ENCODE measurements around the gene FAM219B. TPM values are rescaled to one million over a fixed set of nuclear protein-coding genes. Genes with fewer than 3 reads are reported as not detected.
A peak's percentile ranks its signal among the peaks of the same experiment; 100 is the strongest.
"Not testable (repeated sequence)": the region's sequence is repeated elsewhere in the genome, so short reads cannot be mapped to it uniquely, and the experiment has no call there.

The FAM219B gene
- total RNA-seq, 1 donor from 2014 or later: 72.6 TPM

DNA sequence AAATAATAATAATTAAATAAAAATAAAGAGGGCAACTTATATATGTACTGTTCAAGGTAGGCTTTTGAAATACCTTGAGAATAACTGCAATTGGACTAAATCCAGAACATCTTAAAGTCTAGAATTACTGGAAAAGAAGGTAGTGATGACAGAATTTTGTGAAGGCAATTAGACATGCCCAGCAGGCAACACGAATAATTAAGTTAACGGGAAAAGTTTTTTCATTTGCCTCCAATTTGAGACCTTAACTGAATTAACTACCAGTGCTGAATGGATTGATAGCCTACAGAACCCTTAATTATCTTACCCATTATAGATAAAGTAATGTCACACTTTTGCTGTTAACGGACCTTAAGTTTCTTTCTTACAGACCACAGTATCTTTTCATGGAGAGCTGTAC lies 17.9 kb upstream of the FAM219B start:
- no peaks in the 10 kb centered on the region for H3K9me3 Mint-ChIP-seq
- H3K4me1 Mint-ChIP-seq (ENCODE audit: low read depth): peaks cover 9% of the 10 kb centered on the region
- H3K27ac Mint-ChIP-seq: no peak overlapping the region
- DNase-seq (ENCODE audit: low spot score): no peak
- peaks cover 46% of the 10 kb centered on the region for H3K36me3 Mint-ChIP-seq (ENCODE audit: low read depth)
- intact Hi-C loops (cut with micrococcal nuclease): no loop called here
- no peaks in the 10 kb centered on the region for H3K27me3 Mint-ChIP-seq (ENCODE audit: insufficient read depth)
- H3K4me3 Mint-ChIP-seq: no peak overlapping the region

DNA sequence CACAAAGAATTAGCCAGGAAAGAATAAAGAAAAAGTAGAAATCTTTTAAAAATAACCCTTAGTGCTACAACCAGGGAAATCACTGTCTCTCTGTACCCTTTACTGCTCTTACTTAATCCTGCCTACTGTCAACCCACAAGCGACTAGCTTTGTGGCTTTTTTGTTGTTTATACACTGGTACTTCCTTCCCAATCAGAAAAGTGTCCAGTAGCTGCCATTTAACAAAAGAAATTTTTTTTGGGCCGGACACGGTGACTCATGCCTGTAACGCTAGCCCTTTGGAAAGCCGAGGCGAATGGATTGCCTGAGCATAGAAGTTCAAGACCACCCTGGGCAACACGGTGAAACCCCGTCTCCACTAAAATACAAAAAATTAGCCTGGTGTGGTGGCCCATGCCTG lies 13.8 kb upstream of the FAM219B start:
- intact Hi-C loops (cut with micrococcal nuclease): no loop called here
- Mint-ChIP-seq H3K4me3 (no peak overlapping the region), H3K27ac (peak overlapping the region; percentile 18), H3K36me3 (ENCODE audit: low read depth) (peaks cover 47% of the 10 kb centered on the region), H3K27me3 (ENCODE audit: insufficient read depth) (no peaks in the 10 kb centered on the region), H3K9me3 (no peaks in the 10 kb centered on the region), H3K4me1 (ENCODE audit: low read depth) (peaks cover 9% of the 10 kb centered on the region)
- no peak for DNase-seq (ENCODE audit: low spot score)

GRCh38 chr15:74917676-74918075 lies 11.0 kb upstream of the FAM219B start:
- no peaks in the 10 kb centered on the region for H3K4me1 Mint-ChIP-seq (ENCODE audit: low read depth)
- no peaks in the 10 kb centered on the region for H3K27me3 Mint-ChIP-seq (ENCODE audit: insufficient read depth)
- no peak overlapping the region for H3K27ac Mint-ChIP-seq
- H3K9me3 Mint-ChIP-seq: no peaks in the 10 kb centered on the region
- intact Hi-C loops (cut with micrococcal nuclease): no loop called here
- H3K36me3 Mint-ChIP-seq (ENCODE audit: low read depth): peaks cover 43% of the 10 kb centered on the region
- no peak for DNase-seq (ENCODE audit: low spot score)
- no peak overlapping the region for H3K4me3 Mint-ChIP-seq

DNA sequence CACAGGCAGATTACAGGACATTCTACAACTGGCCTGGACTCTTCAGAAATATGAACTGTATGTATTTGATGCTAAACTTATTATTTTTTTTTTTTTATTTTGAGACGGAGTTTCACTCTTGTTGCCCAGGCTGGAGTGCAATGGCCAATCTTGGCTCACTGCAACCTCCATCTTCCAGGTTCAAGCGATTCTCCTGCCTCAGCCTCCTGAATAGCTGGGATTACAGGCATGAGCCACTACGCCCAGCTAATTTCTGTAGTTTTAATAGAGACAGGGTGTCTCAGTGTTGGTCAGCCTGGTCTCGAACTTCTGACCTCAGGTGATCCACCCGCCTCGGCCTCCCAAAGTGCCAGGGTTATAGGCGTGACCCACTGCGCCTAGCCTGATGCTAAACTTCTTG lies 7.1 kb upstream of the FAM219B start:
- H3K27me3 Mint-ChIP-seq (ENCODE audit: insufficient read depth); H3K4me3 Mint-ChIP-seq; H3K9me3 Mint-ChIP-seq; DNase-seq (ENCODE audit: low spot score); intact Hi-C loops (cut with micrococcal nuclease); H3K4me1 Mint-ChIP-seq (ENCODE audit: low read depth); H3K27ac Mint-ChIP-seq: not testable (repeated sequence)
- H3K36me3 Mint-ChIP-seq (ENCODE audit: low read depth): peaks cover 24% of the 10 kb centered on the region

DNA sequence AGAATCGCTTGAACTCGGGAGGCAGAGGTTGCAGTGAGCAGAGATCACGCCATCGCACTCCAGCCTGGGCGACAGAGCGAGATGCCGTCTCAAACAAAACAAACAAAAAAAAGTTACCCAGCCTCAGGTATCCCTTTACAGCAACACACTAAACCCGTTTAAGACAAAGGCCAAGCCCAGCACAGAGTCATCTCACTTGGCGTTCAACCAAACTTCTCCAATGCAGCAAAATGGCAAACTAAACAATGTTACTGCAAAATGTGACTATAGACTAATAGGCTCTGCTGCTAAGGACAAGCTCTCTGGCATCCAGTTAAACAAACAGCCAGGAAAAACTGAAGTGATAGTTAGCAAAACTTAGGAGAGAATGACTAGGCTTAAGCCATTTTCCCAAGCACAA lies 6.4 kb upstream of the FAM219B start:
- Mint-ChIP-seq H3K27me3 (ENCODE audit: insufficient read depth) (no peaks in the 10 kb centered on the region), H3K9me3 (no peaks in the 10 kb centered on the region), H3K4me3 (no peak overlapping the region), H3K36me3 (ENCODE audit: low read depth) (peaks cover 19% of the 10 kb centered on the region), H3K27ac (no peak overlapping the region), H3K4me1 (ENCODE audit: low read depth) (no peaks in the 10 kb centered on the region)
- DNase-seq (ENCODE audit: low spot score): no peak
- intact Hi-C loops (cut with micrococcal nuclease): no loop called here

GRCh38 chr15:74908635-74909034 lies 2.0 kb upstream of the FAM219B start:
- H3K9me3 Mint-ChIP-seq: no peaks in the 10 kb centered on the region
- intact Hi-C loops (cut with micrococcal nuclease): no loop called here
- H3K27me3 Mint-ChIP-seq (ENCODE audit: insufficient read depth): no peaks in the 10 kb centered on the region

GRCh38 chr15:74907163-74907870 lies 666 bp upstream of the FAM219B start:
- peak overlapping the region; percentile 90 for H3K4me3 Mint-ChIP-seq

More at GRCh38 chr15:74908635-74909034, 2.0 kb upstream of the FAM219B start:
- DNase-seq (ENCODE audit: low spot score): no peak
- no peak overlapping the region for H3K27ac Mint-ChIP-seq
- H3K4me1 Mint-ChIP-seq (ENCODE audit: low read depth): peaks cover 32% of the 10 kb centered on the region
- H3K36me3 Mint-ChIP-seq (ENCODE audit: low read depth): peaks cover 27% of the 10 kb centered on the region
- H3K4me3 Mint-ChIP-seq: no peak overlapping the region

GRCh38 chr15:74906067-74906449 lies 593 bp downstream of the FAM219B start:
- Mint-ChIP-seq H3K4me3 (peak overlapping the region; percentile 92), H3K36me3 (ENCODE audit: low read depth) (peaks cover 26% of the 10 kb centered on the region), H3K27me3 (ENCODE audit: insufficient read depth) (no peaks in the 10 kb centered on the region), H3K27ac (peak overlapping the region; percentile 68), H3K4me1 (ENCODE audit: low read depth) (peaks cover 45% of the 10 kb centered on the region), H3K9me3 (no peaks in the 10 kb centered on the region)
- intact Hi-C loops (cut with micrococcal nuclease): loop anchor here (1.0 to 2.0 kb wide), 5 partner anchors 16 to 61 kb away; partner anchors contain the start of genes COX5A, MPI and SCAMP2
- DNase-seq (ENCODE audit: low spot score): no peak

More at GRCh38 chr15:74907163-74907870, 666 bp upstream of the FAM219B start:
- H3K27me3 Mint-ChIP-seq (ENCODE audit: insufficient read depth): no peaks in the 10 kb centered on the region
- no peaks in the 10 kb centered on the region for H3K9me3 Mint-ChIP-seq
- H3K27ac Mint-ChIP-seq: peak overlapping the region; percentile 87
- peaks cover 30% of the 10 kb centered on the region for H3K36me3 Mint-ChIP-seq (ENCODE audit: low read depth)
- peaks cover 37% of the 10 kb centered on the region for H3K4me1 Mint-ChIP-seq (ENCODE audit: low read depth)
- no peak for DNase-seq (ENCODE audit: low spot score)
- intact Hi-C loops (cut with micrococcal nuclease): loop anchor here (2.0 kb wide), 1 partner anchor 43 kb away; no protein-coding TSS in a partner anchor

DNA sequence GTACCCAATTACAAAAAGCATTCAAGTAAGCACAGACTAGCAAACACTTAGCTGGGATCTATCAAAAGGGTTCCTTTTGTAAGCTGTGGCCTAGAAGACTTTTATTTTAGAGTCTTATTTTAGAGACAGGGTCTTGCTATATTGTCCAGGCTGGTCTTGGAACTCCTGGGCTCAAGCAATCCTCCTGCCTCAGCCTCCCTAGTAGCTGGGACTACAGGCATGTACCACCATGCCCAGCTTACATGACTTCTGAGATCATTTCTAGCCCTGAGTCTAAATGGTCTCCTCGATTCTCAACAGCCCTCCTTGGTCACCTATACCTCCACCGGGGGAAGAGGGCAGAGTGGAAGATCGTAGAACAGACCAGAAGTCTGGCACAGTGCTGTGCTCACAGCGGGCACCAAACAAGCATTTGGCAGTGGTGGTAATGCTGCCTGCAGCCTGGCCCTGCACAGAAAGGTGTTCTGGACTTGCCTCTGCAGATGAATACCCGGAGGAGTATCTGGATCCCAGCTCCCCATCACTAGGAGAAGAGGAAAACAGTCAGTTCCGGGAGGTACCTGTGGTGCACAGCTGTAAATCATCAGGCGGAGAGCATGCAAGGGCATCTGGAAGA lies 2.4 kb downstream of the FAM219B start:
- H3K27ac Mint-ChIP-seq: no peak overlapping the region
- intact Hi-C loops (cut with micrococcal nuclease): no loop called here
- H3K4me1 Mint-ChIP-seq (ENCODE audit: low read depth): peaks cover 55% of the 10 kb centered on the region
- H3K9me3 Mint-ChIP-seq: no peaks in the 10 kb centered on the region
- no peaks in the 10 kb centered on the region for H3K27me3 Mint-ChIP-seq (ENCODE audit: insufficient read depth)
- peaks cover 34% of the 10 kb centered on the region for H3K36me3 Mint-ChIP-seq (ENCODE audit: low read depth)
- DNase-seq (ENCODE audit: low spot score): no peak
- peak overlapping the region; percentile 92 for H3K4me3 Mint-ChIP-seq

DNA sequence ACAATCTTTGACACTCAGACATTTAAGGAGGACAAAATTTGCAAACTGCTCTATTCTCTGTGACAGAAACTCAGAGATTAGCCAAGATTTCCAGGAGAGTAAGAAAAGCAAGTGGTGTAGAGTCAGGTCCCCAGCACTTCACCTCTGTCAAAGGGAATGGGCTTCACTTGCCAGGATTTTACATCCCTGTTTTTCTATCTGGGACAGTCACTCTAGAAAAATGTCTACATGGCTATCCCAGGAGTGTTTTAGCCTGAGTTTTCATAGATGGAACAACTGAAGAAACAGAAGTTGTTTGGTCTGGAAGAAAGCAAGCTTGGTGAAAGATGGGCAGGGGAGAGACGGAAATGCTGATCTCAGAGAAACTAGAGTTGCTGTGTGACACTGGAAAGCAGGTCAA lies 3.0 kb downstream of the FAM219B start:
- no peaks in the 10 kb centered on the region for H3K9me3 Mint-ChIP-seq
- peak overlapping the region; percentile 15 for H3K4me3 Mint-ChIP-seq
- H3K4me1 Mint-ChIP-seq (ENCODE audit: low read depth): peaks cover 59% of the 10 kb centered on the region
- no peaks in the 10 kb centered on the region for H3K27me3 Mint-ChIP-seq (ENCODE audit: insufficient read depth)
- H3K27ac Mint-ChIP-seq: peak overlapping the region; percentile 27
- peaks cover 34% of the 10 kb centered on the region for H3K36me3 Mint-ChIP-seq (ENCODE audit: low read depth)
- DNase-seq (ENCODE audit: low spot score): no peak
- intact Hi-C loops (cut with micrococcal nuclease): no loop called here

- no peak overlapping the region for H3K4me3 Mint-ChIP-seq
- no peaks in the 10 kb centered on the region for H3K27me3 Mint-ChIP-seq (ENCODE audit: insufficient read depth)
- no peaks in the 10 kb centered on the region for H3K9me3 Mint-ChIP-seq
- H3K27ac Mint-ChIP-seq: peak overlapping the region; percentile 15
- H3K36me3 Mint-ChIP-seq (ENCODE audit: low read depth): peaks cover 38% of the 10 kb centered on the region
- no peak for DNase-seq (ENCODE audit: low spot score)
- peaks cover 56% of the 10 kb centered on the region for H3K4me1 Mint-ChIP-seq (ENCODE audit: low read depth)
- intact Hi-C loops (cut with micrococcal nuclease): no loop called here
These were observed 4.2 kb downstream of the FAM219B start for GRCh38 chr15:74902295-74903075.

- Mint-ChIP-seq H3K4me3 (no peak overlapping the region), H3K27ac (no peak overlapping the region), H3K9me3 (no peaks in the 10 kb centered on the region), H3K36me3 (ENCODE audit: low read depth) (peaks cover 38% of the 10 kb centered on the region), H3K27me3 (ENCODE audit: insufficient read depth) (no peaks in the 10 kb centered on the region), H3K4me1 (ENCODE audit: low read depth) (peaks cover 48% of the 10 kb centered on the region)
- DNase-seq (ENCODE audit: low spot score): peak; percentile 56
- intact Hi-C loops (cut with micrococcal nuclease): loop anchor here (1.0 to 2.0 kb wide), 6 partner anchors 11 to 267 kb away; partner anchors contain the start of genes MPI and SCAMP2
These were observed 5.0 kb downstream of the FAM219B start for GRCh38 chr15:74901612-74902063.

DNA sequence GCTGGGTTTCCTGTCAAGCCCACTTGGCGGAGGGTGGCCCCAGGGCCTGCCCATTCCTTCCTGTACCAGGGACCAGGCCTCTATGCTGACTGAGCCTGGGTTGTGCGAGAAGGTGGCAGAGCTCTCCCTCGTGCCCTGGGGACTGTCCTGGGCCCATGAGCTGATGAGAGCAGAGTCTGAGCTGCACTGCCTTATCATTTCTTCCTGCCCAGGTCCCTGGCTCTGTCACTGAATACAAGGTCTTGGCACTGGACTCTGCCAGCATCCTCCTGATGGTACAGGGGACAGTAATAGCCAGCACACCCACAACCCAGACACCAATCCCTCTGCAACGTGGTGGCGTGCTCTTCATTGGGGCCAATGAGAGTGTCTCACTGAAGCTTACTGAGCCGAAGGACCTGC lies 9.3 kb downstream of the FAM219B start:
- no peak overlapping the region for H3K4me3 Mint-ChIP-seq
- H3K27ac Mint-ChIP-seq: no peak overlapping the region
- peaks cover 33% of the 10 kb centered on the region for H3K36me3 Mint-ChIP-seq (ENCODE audit: low read depth)

More for the DNA sequence above, 9.3 kb downstream of the FAM219B start:
- H3K4me1 Mint-ChIP-seq (ENCODE audit: low read depth): peaks cover 39% of the 10 kb centered on the region
- intact Hi-C loops (cut with micrococcal nuclease): no loop called here
- H3K9me3 Mint-ChIP-seq: no peaks in the 10 kb centered on the region
- no peak for DNase-seq (ENCODE audit: low spot score)
- no peaks in the 10 kb centered on the region for H3K27me3 Mint-ChIP-seq (ENCODE audit: insufficient read depth)

Measured in activated T-helper 1 cell treated with anti-CD3 and anti-CD28 coated beads, Interleukin-12 subunit alpha, Interleukin-12 subunit beta, Interleukin-2, Interleukin-4 antibody, amounts not matched to agents 30 ng/mL and 10 ng/mL and 1 ng/mL, durations not matched to agents 14 hours and 24 hours and 36 hours (primary cell).